ENCODE data around the gene EHD2. TPM values are rescaled to one million over a fixed set of nuclear protein-coding genes. Genes with fewer than 3 reads are reported as not detected.

EHD2 gene
- total and polyA plus RNA-seq, 2 of the 13 experiments (the other 11 are each of a cell fraction or from before 2014, with no cell fraction given): 0.09 to 0.28 TPM

GRCh38 chr19:47745010-47745901 is 32.0 kb downstream of the EHD2 start, which contains the start of gene NOP53 (continued):
- TF ChIP-seq RBFOX2 (IDR thresholded peaks at IDR 0.05; ENCODE audit: low read depth, low read length) (peak; percentile 97), ISL2 (CRISPR knock-in tag; IDR thresholded peaks at IDR 0.05) (0 out of 2 replicates have a peak, but pooled peaks have one; percentile 56), TCF12 (IDR thresholded peaks at IDR 0.05) (no peak), TCF12 (CRISPR knock-in tag; IDR thresholded peaks at IDR 0.05) (peak; percentile 50; the same call in 1 of the 2 replicates), MYC (CRISPR knock-in tag; IDR thresholded peaks at IDR 0.05; ENCODE audit: borderline replicate concordance) (peak; percentile 83), FOXK1 (CRISPR knock-in tag; IDR thresholded peaks at IDR 0.05; ENCODE audit: borderline replicate concordance, low read depth) (peak; percentile 91; the same call in 1 of the 2 replicates), PITX1 (CRISPR knock-in tag; IDR thresholded peaks at IDR 0.05) (no peak), MXD3 (CRISPR knock-in tag; IDR thresholded peaks at IDR 0.05) (0 out of 2 replicates have a peak, but pooled peaks have one; percentile 72), ATF5 (CRISPR knock-in tag; IDR thresholded peaks at IDR 0.05; ENCODE audit: low read depth) (no peak), ZBTB7B (CRISPR knock-in tag; IDR thresholded peaks at IDR 0.05) (0 out of 2 replicates have a peak, but pooled peaks have one; percentile 58), ZNF143 (CRISPR knock-in tag; IDR thresholded peaks at IDR 0.05) (peak; percentile 76), SIN3A (IDR thresholded peaks at IDR 0.05; ENCODE audit: borderline replicate concordance, low read depth, low read length) (no peak), PRDM10 (CRISPR knock-in tag; IDR thresholded peaks at IDR 0.05; ENCODE audit: low read depth) (peak; percentile 74), ZNF652 (CRISPR knock-in tag; IDR thresholded peaks at IDR 0.05; ENCODE audit: borderline replicate concordance, low read depth) (0 out of 2 replicates have a peak, but pooled peaks have one; percentile 19), ZSCAN5A (CRISPR knock-in tag; IDR thresholded peaks at IDR 0.05; ENCODE audit: borderline replicate concordance) (no peak), NAIF1 (CRISPR knock-in tag; IDR thresholded peaks at IDR 0.05; ENCODE audit: borderline replicate concordance) (peak; percentile 46; the same call in 1 of the 2 replicates), DMTF1 (CRISPR knock-in tag; IDR thresholded peaks at IDR 0.05) (no peak), GFI1 (CRISPR knock-in tag; IDR thresholded peaks at IDR 0.05; ENCODE audit: borderline replicate concordance) (0 out of 2 replicates have a peak, but pooled peaks have one; percentile 32), ZBTB20 (CRISPR knock-in tag; IDR thresholded peaks at IDR 0.05; ENCODE audit: borderline replicate concordance, low read depth) (no peak), SMAD9 (CRISPR knock-in tag; IDR thresholded peaks at IDR 0.05) (no peak)

Measured in HepG2 (cell line).